Liver (tissue), 9 donors: ENCODE results near the gene THOC1. TPM values are rescaled to one million over a fixed set of nuclear protein-coding genes. Genes with fewer than 3 reads are reported as not detected.
"Not testable (repeated sequence)": the region's sequence is repeated elsewhere in the genome, so short reads cannot be mapped to it uniquely, and the experiment has no call there.

ENCODE experiments used
- DNase-seq: peaks from one replicate; pipeline ENCODE4 v3.0.0-alpha.2; 2017; ENCODE audit warnings: low spot score
- H3K27ac ChIP-seq, 2 donors: one replicate each; pipeline ENCODE4 v1.7.0; 2013; ENCODE audit warnings: inconsistent platforms in 2 of 2, low read length in 2 of 2, control low read depth in 1 of 2, low read depth in 1 of 2, mild to moderate bottlenecking in 1 of 2
- H3K27me3 ChIP-seq, 4 donors: one replicate each; pipeline versions ENCODE4 v1.6.1 to v1.7.0; 2013; ENCODE audit warnings: low read length in 3 of 4, inconsistent platforms in 1 of 4, mild to moderate bottlenecking in 1 of 4, moderate library complexity in 1 of 4; ENCODE audit not compliant: control insufficient read depth in 4 of 4, insufficient read depth in 4 of 4
- H3K36me3 ChIP-seq, 4 donors: one replicate each; pipeline versions ENCODE4 v1.6.1 to v1.7.0; 2013; ENCODE audit warnings: low read length in 3 of 4, mild to moderate bottlenecking in 3 of 4, low read depth in 1 of 4, moderate library complexity in 1 of 4; ENCODE audit not compliant: control insufficient read depth in 4 of 4, insufficient read depth in 3 of 4
- H3K4me1 ChIP-seq, 4 donors: one replicate each; pipeline versions ENCODE4 v1.6.1 to v1.7.0; 2013; ENCODE audit warnings: low read length in 3 of 4, mild to moderate bottlenecking in 3 of 4, moderate library complexity in 1 of 4; ENCODE audit not compliant: control insufficient read depth in 4 of 4, insufficient read depth in 4 of 4
- H3K4me3 ChIP-seq, 3 donors: one replicate each; pipeline versions ENCODE4 v1.6.1 to v1.7.0; 2013; ENCODE audit warnings: low read length in 3 of 3, control low read depth in 1 of 3, low read depth in 1 of 3, mild to moderate bottlenecking in 1 of 3
- H3K9ac ChIP-seq, 2 donors: one replicate each; pipeline ENCODE4 v1.7.0; 2013; ENCODE audit warnings: low read length in 2 of 2, mild to moderate bottlenecking in 2 of 2, moderate library complexity in 2 of 2, control low read depth in 1 of 2, low read depth in 1 of 2
- H3K9me3 ChIP-seq, 4 donors: one replicate each; pipeline versions ENCODE4 v1.6.1 to v1.7.0; 2013; ENCODE audit warnings: low read length in 3 of 4; ENCODE audit not compliant: control insufficient read depth in 4 of 4
- ATF3 ChIP-seq: IDR thresholded peaks from 2 replicates; pipeline ENCODE4 v1.6.1; 2016; ENCODE audit warnings: antibody characterized with exemption
- CTCF ChIP-seq: fragments of 150-350 bp; IDR thresholded peaks from 2 replicates; pipeline ENCODE4 v1.5.1; 2017; ENCODE audit warnings: improper control_type of control experiment, low read depth, low read length; ENCODE audit not compliant: missing input control
- EGR1 ChIP-seq, 2 donors: IDR thresholded peaks; 2 replicates each; pipeline ENCODE4 v1.6.1; 2016 to 2018; ENCODE audit warnings: antibody characterized with exemption in 2 of 2, low read depth in 2 of 2
- FOXA1 ChIP-seq: IDR thresholded peaks from 2 replicates; pipeline ENCODE4 v1.6.1; 2016; ENCODE audit warnings: antibody characterized with exemption
- GABPA ChIP-seq, 2 donors: IDR thresholded peaks in 1 of 2; conservative IDR thresholded peaks in 1 of 2; 2 replicates each; pipeline ENCODE4 v1.6.1; 2016; ENCODE audit warnings: antibody characterized with exemption in 2 of 2, mild to moderate bottlenecking in 1 of 2, moderate library complexity in 1 of 2
- HNF4A ChIP-seq, 2 donors: conservative IDR thresholded peaks; 2 replicates each; pipeline ENCODE4 v1.6.1; 2016; ENCODE audit warnings: antibody characterized with exemption in 2 of 2, mild to moderate bottlenecking in 2 of 2
- HNF4G ChIP-seq: IDR thresholded peaks from 2 replicates; pipeline ENCODE4 v1.6.1; 2016; ENCODE audit warnings: antibody characterized with exemption
- MAX ChIP-seq: IDR thresholded peaks from 2 replicates; pipeline ENCODE4 v1.6.1; 2016; ENCODE audit warnings: antibody characterized with exemption
- NR2F2 ChIP-seq: IDR thresholded peaks from 2 replicates; pipeline ENCODE4 v1.6.1; 2016; ENCODE audit warnings: antibody characterized with exemption
- RAD21 ChIP-seq, 2 donors: IDR thresholded peaks; 2 replicates each; pipeline ENCODE4 v1.6.1; 2016; ENCODE audit warnings: antibody characterized with exemption in 2 of 2, mild to moderate bottlenecking in 2 of 2
- REST ChIP-seq: IDR thresholded peaks from 2 replicates; pipeline ENCODE4 v1.6.1; 2016; ENCODE audit warnings: antibody characterized with exemption, mild to moderate bottlenecking
- SP1 ChIP-seq: IDR thresholded peaks from 2 replicates; pipeline ENCODE4 v1.6.1; 2018; ENCODE audit warnings: antibody characterized with exemption, mild to moderate bottlenecking
- ZBTB33 ChIP-seq: IDR thresholded peaks from 2 replicates; pipeline ENCODE4 v1.6.1; 2016; ENCODE audit warnings: antibody characterized with exemption
- WGBS: extraction: QIAGEN DNeasy Blood & Tissue Kit; methylation state at CpG from one replicate; pipeline ENCODE4 v1.1.7; 2013; 5-methylcytosine and 5-hydroxymethylcytosine counted together
- polyA plus RNA-seq, 2 donors: library from polyadenylated mRNA; stranded (reverse) in 1 of 2; unstranded in 1 of 2; fragments of 200-250 nt in 1 of 2; fragments of >200 nt in 1 of 2; fragmentation: Nextera tagmentation in 1 of 2; extraction: Ambion mirVana in 1 of 2; gene quantifications; one replicate each; pipeline versions ENCODE4 v1.2.1 to v1.2.3, GENCODE V29; 2013 to 2015
- total RNA-seq, 2 donors: library from RNA; depleted of rRNA; stranded (reverse); fragments of >200 nt; gene quantifications; one replicate each; pipeline ENCODE4 v1.2.3, GENCODE V29; 2014
- donor health status: healthy.
- donor health status: healthy.
- donor health status: healthy.
- donor health status: healthy.
- donor health status: healthy.

Gene THOC1
- total and polyA plus RNA-seq, 4 donors: 5.2 to 30.5 (median 22.0) TPM

GRCh38 chr18:292271-292670 is 24.4 kb upstream of the THOC1 start:
- Histone ChIP-seq H3K36me3 (no peaks in the 10 kb centered on the region), H3K27me3 (no peaks in the 10 kb centered on the region), H3K4me1 (no peaks in the 10 kb centered on the region), H3K9me3 (no peaks in the 10 kb centered on the region), H3K9ac (no peak overlapping the region), H3K4me3 (no peak overlapping the region), H3K27ac (no peak overlapping the region)
- TF ChIP-seq RAD21 (IDR thresholded peaks at IDR 0.05) (no peak), HNF4A (conservative IDR thresholded peaks at IDR 0.05) (no peak), MAX (no peak), HNF4G (no peak), ZBTB33 (no peak), NR2F2 (no peak), SP1 (no peak), ATF3 (no peak), REST (no peak), GABPA (IDR thresholded peaks at IDR 0.05 in 1 of 2, conservative IDR thresholded peaks at IDR 0.05 in 1 of 2) (no peak), CTCF (no peak), EGR1 (IDR thresholded peaks at IDR 0.05; ENCODE audit: low read depth in 2 of 2) (no peak), FOXA1 (no peak)
- DNase-seq: no peak
- WGBS: 52% methylated on average over 3 of the region's 3 CpGs

- H3K27ac ChIP-seq, H3K9me3 ChIP-seq, DNase-seq, H3K4me1 ChIP-seq, H3K4me3 ChIP-seq, H3K36me3 ChIP-seq, H3K9ac ChIP-seq, H3K27me3 ChIP-seq: not testable (repeated sequence)
- 69% methylated on average over 4 of the region's 4 CpGs for WGBS
Measured at GRCh38 chr18:289970-290369, 22.1 kb upstream of the THOC1 start.
